Tibial nerve (tissue), 3 donors: ENCODE results near the gene REEP5.

Experiments used
- CTCF ChIP-seq, 5 experiments: fragments of 200-600 bp in 3 of 5; fragments of 450-650 bp in 2 of 5; sonication (generic) in 3 of 5; IDR thresholded peaks; one replicate each; pipeline ENCODE4 v1.5.1; 2016 to 2019; ENCODE audit warnings: antibody characterized with exemption in 5 of 5, mild to moderate bottlenecking in 3 of 5, moderate library complexity in 2 of 5
- POLR2A ChIP-seq, 2 donors: fragments of 450-650 bp; IDR thresholded peaks; one replicate each; pipeline ENCODE4 v1.6.1; 2017; ENCODE audit warnings: antibody characterized with exemption in 2 of 2, mild to moderate bottlenecking in 2 of 2, moderate library complexity in 2 of 2

DNA sequence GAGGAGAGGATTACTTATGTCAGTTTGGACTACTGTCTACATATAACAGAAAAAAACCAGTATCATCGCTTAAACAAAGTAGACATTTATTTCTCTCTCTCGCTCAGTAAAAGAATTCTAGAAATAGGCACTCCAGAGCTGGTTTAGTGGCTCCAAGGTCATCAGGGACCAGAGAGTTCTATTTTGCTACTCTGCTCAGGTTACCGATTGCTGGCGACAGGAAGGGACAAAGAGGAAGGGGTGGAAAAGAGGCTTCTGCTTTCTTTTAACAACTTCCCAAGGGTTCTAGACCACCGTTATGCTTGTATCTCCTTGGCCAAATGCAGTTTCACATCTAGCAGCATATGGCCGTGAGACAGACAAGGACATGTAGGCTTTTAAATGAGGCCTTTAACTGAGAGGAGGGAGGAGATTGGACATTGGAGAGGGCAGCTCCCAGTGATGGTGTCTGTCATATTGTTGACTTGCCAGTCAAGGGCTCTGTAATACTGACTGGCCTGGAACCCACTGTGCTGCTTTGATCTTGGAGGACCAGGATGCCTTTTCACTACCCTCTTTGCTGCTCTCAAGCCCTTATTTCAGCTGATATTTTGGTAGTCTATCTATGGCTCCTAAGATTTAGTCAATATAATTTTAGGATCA lies 39.0 kb upstream of the REEP5 start:
- TF ChIP-seq POLR2A (IDR thresholded peaks at IDR 0.05) = no peak
- no peak for TF ChIP-seq CTCF (IDR thresholded peaks at IDR 0.05)
